Fibroblast of villous mesenchyme (primary cell): ENCODE measurements around the gene OTOP1. TPM values are rescaled to one million over a fixed set of nuclear protein-coding genes. Genes with fewer than 3 reads are reported as not detected.
"Not testable (repeated sequence)": the region's sequence is repeated elsewhere in the genome, so short reads cannot be mapped to it uniquely, and the experiment has no call there.

ENCODE experiments used
- DNase-seq: peaks from one replicate; pipeline ENCODE4 v3.0.0-alpha.2; 2010; ENCODE audit warnings: low read depth
- H3K4me3 ChIP-seq: 2 replicates; pipeline ENCODE4 v1.5.1; 2011; ENCODE audit warnings: low read depth, mild to moderate bottlenecking, low read length
- total RNA-seq: library from RNA; depleted of rRNA; stranded (reverse); fragments of >200 nt; gene quantifications from 2 replicates; pipeline ENCODE4 v1.2.3, GENCODE V29; 2012
- TF ChIP-seq, protein P1 (sequence below): IDR thresholded peaks from 2 replicates; pipeline ENCODE4 v1.5.1; 2012; ENCODE audit warnings: low read depth, mild to moderate bottlenecking, low read length; ENCODE audit not compliant: insufficient read depth

Gene OTOP1
- total RNA-seq, 1 donor = not detected

DNA sequence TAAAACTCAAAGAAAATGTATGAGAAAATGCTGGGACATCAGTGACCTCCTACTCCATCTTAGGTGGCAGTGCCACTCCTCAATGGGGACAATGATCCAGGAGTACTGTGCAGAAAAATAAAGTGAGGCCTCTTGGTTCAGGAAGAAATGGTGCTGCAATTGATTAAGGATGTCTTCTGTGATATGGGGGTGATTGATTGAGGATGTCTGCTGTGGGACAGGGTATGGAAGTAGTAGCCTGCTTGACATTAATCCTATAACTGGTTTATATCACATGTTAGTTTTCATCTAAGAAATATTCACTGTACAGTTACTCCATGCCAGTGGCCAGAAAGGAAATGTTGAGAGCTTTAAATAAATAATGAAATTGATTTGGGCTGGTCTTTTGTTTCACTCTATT, 20.5 kb downstream of the OTOP1 start:
- TF ChIP-seq, protein P1, sequence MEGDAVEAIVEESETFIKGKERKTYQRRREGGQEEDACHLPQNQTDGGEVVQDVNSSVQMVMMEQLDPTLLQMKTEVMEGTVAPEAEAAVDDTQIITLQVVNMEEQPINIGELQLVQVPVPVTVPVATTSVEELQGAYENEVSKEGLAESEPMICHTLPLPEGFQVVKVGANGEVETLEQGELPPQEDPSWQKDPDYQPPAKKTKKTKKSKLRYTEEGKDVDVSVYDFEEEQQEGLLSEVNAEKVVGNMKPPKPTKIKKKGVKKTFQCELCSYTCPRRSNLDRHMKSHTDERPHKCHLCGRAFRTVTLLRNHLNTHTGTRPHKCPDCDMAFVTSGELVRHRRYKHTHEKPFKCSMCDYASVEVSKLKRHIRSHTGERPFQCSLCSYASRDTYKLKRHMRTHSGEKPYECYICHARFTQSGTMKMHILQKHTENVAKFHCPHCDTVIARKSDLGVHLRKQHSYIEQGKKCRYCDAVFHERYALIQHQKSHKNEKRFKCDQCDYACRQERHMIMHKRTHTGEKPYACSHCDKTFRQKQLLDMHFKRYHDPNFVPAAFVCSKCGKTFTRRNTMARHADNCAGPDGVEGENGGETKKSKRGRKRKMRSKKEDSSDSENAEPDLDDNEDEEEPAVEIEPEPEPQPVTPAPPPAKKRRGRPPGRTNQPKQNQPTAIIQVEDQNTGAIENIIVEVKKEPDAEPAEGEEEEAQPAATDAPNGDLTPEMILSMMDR = no peak

DNA sequence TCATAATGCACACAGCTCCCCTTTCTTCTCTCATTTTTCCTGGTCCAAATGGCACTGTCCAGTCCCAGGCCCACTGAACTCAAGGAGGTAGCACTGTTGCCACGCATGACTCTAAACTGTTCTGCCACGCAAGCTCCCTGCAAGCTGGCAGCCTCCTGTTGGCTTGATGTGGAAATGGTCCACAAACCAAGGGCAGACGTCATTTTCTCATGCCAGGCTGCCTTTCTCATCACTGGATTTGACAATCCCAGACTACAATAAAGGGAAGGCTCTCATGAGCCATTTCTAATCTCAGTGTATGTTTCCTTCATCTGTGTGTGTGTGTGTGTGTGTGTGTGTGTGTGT, 22.4 kb downstream of the OTOP1 start:
- TF ChIP-seq, protein P1 = no peak
- no peak overlapping the region for H3K4me3 ChIP-seq
- DNase-seq = no peak

More for the DNA sequence above, 20.5 kb downstream of the OTOP1 start:
- no peak for DNase-seq
- H3K4me3 ChIP-seq = no peak overlapping the region

DNA sequence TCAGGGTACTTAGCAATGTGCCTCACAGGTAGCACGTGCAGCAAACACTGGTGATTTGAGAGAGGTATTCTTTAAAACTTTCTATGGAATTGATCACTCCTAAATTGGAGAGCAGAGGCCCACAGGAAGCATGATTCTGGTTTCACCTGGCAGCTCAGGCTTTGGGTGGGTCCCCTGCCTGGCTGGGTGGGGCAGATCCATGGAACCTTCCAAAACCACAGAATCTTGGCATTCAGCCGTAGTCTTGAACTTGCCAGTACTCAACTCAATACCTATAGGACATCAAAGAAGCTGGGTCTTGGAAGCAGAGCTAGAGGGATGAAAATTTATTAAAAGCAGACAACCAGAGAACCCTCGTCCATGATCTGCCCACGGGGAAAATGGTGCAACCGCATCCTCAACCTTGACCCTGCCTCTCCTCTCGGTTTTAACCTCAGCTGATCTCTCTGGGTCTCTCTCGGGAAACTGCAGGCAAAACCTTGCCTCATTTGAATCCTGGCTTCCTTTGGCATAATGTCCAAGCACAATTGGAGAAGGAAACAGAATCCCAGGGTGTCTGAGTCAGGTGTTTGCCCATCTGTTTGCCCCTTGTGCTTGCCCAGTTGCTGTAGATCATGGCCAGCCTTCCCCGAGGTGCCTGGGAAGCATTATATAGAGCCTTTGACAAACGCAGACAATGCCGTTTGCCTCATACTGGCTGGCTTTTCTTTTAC, 22.9 kb downstream of the OTOP1 start:
- TF ChIP-seq, protein P1 = no peak
- DNase-seq = no peak
- H3K4me3 ChIP-seq = no peak overlapping the region

DNA sequence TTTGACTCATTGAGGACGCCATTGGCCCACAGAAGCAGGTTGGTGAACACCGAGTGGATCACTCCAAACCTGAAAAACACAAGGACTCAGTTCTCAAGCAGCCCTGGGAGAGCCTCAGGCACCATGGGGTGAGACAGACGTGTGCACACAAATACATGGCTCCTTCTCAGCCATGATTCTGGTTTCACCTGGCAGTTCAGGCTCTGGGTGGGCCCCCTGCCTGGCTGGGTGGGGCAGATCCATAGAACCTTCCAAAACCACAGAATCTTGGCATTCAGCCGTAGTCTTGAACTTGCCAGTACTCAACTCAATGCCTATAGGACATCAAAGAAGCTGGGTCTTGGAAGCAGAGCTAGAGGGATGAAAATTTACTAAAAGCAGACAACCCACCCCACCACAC, 24.2 kb downstream of the OTOP1 start:
- no peak overlapping the region for H3K4me3 ChIP-seq
- DNase-seq = no peak
- TF ChIP-seq, protein P1 = no peak

DNA sequence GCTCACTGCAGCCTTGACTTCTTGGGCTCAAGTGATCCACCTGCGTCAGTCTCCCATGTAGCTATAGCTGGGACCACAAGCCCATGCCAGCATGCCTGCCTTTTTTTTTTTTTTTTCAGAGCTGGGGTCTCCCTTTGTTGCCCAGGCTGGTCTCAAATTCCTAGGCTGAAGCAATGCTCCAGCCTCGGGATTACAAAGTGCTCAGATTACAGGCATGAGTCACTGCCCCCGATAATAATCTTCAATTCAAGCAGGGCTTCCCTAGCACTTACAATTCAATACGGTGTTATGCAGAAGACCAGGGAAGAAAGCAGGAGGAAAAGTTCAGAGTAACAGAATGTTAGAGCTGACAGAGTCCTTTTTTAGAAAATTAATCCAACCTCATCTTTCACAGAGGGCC, 26.1 kb downstream of the OTOP1 start:
- H3K4me3 ChIP-seq = no peak overlapping the region
- TF ChIP-seq, protein P1 = no peak
- peak; percentile 11 for DNase-seq

DNA sequence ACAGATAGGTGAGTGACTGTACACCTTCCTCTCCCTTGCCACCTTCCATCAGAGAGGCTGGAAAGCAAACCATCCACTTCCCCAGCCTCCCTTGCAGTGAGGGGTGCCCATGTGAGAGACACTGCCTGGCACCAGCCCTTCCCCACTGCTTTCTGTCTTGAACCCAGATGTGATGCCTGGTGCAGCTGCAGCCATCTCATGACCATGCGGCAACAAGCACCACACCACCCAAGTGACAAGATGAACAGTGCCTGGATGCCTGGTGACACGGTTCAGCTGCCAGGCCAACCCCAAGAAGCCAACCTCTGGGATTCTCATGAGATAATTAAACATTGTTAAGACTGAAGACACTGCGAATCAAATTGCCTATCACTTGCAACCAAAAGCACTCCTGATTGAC, 31.4 kb downstream of the OTOP1 start:
- TF ChIP-seq, protein P1 = no peak
- DNase-seq = no peak
- H3K4me3 ChIP-seq = no peak overlapping the region

DNA sequence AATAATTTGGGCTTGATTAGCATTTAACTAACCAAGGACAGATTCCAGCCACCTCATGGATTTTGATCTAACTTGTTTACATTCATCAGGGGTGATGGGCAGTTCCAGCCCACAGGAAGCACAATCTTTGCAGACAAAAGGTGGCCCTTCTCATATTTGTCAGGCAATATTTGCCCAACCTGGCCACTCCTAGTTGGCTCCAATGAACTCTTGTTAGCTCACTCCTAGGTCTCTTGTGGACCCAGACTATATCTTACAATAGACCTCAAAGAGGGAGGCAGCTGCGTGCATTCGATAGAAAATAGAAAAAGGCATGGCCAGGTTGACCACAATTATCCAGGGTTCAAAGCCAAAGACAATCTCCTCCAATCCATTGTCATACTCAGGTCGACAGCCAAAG, 38.2 kb downstream of the OTOP1 start:
- not testable (repeated sequence) for DNase-seq, H3K4me3 ChIP-seq
